GM21515 (cell line): ENCODE measurements around the gene ITGB8.
A peak's percentile ranks its signal among the peaks of the same experiment; 100 is the strongest.
"Not testable (repeated sequence)": the region's sequence is repeated elsewhere in the genome, so short reads cannot be mapped to it uniquely, and the experiment has no call there.

Experiments
- ATAC-seq: cut with Tn5 transposase; IDR thresholded peaks from one replicate; pipeline ENCODE4 v1.9.1; 2021; ENCODE audit not compliant: unreplicated experiment

ITGB8 gene

DNA sequence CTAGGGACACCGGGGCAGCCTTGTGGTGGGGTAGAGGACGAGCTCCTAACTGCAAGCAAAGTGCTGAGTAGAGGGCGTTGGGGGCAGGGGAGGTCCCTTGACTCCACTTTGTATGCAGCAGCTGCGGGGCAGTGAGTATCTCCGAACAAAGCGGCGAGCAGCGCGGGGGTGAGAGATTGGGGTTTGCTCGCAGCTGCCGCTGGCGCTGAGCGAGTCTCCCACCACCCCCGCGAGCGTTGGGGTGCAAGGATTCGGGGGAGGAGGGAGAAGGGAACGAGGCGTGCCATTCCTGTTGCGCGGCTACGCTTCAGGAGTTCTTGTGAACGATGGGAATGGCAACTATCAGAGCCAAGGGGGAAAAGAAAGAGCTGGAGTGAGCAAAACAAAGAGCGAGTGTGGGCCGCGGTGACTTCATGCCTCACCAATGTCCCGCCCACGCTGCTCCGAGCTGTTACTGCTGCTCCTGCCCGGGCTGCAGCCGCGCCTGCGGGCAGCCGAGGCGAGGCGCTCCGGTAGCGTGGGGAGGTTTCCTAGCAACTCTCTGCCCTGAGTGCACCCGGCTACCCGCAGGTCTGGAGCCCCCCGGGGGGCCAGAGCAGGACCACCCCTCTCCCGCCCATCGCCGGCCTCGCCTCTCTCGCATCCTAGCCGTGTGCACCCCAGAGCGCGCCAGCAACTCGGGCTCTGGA is at the start of gene ITGB8:
TSS of gene ITGB8 (plus strand) at position 662 of the 689 bp plus-strand sequence. CDS start 907 bp downstream, outside the sequence.
- ATAC-seq: peak; percentile 70

DNA sequence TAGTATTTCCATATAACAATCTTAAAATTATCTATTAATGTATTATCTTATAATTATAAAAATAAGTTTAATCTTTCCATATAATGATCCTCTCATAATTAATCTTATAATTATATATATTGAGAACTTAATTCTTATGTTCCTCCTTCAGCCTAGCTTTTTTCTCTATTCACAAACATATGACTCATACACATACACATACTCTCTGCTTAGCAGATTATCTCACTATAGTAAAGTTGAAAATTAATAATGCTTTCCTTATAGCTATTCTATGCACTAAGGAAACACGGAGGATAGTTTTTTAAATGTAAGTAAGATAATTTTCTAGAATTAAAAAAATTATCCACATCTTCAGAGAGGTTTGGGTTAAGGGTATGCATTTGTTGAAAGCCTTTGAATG is 47.7 kb upstream of the ITGB8 start:
- no peak for ATAC-seq

DNA sequence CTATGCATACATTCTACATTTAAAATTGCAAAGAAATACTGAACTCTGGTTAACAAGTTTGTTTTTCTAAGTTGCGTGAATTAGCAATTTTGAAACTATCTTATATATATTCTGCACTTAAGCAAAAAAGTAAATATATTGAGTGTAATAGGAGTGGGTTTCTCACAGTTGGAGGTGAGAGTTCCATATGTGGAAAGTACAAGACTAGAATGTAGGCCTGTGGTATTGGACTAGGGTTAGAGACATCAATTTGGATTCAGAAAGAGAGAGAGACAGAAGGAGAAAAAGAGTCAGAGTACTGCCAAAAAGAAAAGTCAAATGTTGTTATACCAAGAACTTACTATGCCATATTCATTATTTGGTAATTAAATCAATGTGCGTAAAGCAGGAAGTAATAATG is 47.3 kb upstream of the ITGB8 start:
- ATAC-seq: no peak

DNA sequence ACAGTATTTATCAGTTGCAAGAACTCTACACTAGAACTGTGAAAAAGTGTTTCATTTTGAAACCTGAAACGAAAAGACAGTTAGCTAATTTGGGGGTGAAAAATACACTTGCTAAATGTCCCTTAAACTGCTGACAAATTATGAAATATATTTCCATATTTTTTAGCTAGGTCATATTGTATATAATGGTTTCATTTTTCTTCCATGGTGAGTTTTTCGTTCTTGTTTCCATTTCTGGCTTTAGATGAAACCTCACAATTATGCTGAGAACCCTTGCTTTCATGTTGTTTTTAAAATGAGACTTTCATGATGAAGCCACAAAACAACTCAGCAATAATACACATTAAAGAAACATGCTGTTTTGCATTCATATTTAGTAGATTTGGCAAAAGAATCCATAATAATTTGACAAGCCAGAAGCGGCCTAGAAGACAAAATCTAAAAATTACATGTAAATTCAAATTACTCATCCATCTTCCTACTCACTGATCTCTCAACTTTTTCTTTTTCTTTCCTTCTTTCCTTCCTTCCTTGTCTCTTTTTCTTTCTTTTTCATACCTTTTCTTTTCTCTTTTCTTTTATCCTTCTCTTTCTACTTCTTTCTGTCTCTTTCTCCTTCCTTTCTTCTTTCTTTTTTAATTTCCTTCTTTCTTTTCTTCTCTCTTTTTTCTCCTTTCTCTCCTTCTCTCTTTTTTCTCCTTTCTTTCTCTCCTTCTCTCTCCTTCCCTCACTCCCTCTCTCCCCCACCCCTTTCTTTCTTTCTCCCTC is 46.5 kb upstream of the ITGB8 start:
- ATAC-seq: peak; percentile 67

DNA sequence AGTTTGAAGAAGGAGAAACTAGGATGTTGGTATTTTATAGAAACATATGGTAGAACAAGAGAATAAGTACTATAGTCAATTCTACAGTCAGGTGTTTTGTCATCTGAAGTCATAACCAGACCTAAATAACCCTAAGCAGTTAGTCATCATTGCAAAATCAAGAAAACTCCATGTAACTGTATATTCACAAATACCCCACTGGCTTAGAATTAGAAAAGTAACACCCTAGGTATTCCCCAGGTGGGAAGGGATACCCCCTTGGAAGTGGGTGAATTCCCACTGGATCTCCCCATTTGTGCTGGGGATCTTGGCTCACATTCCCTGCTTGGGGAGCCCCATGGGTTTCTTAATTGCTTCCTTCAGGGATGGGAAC is 45.9 kb upstream of the ITGB8 start:
- no peak for ATAC-seq

DNA sequence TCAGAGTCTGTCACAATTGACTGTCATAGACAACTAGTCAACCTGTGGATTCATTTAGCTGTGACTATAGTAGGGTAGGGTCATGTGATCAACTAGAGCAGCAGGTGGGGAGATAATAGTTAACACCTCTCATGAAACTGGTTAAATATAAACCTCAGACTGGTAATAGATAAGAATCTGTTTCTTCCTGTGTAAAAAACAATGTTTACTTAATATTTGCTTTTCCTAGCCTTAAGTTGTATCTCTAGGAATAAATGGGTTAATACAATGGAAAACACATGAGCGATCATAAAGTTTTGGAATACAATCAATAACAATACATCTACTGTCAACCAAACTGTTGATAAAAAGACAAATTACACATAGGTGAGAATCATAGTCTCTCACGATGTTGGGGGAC is 43.4 kb upstream of the ITGB8 start:
- no peak for ATAC-seq

- no peak for ATAC-seq
Measured at GRCh38 chr7:20288036-20288435, 42.7 kb upstream of the ITGB8 start.

DNA sequence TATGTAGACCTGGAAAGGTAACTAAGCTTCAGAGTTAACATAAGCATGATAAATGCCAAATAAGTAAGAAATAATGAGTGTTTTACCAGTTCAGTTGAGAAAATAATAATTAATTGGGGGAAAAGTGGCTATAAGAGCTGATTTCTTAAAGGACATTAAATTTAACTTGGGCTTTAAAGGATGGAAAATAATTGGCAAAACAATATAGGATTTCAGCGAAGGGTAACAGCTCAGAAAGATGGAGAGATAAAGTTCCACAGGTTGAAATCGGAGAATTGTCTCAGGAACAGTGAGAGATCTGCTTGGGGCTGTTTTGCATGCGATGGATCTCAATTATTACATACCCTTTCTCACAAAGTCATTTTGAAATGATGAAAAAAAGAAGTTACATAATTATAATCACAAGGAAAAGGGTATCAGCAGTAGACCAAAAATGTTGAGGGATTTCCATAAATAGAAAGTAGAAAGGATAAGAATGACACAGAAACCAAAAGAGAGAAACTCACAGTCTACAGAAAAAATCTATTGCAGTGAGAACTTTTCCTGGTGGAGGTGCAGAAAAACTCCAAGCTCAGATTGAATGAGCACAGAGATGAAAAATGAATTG is 40.1 kb upstream of the ITGB8 start:
- no peak for ATAC-seq

- ATAC-seq: no peak
Measured at GRCh38 chr7:20293336-20293735, 37.4 kb upstream of the ITGB8 start.

GRCh38 chr7:20296444-20296843 is 34.3 kb upstream of the ITGB8 start:
- ATAC-seq: no peak

DNA sequence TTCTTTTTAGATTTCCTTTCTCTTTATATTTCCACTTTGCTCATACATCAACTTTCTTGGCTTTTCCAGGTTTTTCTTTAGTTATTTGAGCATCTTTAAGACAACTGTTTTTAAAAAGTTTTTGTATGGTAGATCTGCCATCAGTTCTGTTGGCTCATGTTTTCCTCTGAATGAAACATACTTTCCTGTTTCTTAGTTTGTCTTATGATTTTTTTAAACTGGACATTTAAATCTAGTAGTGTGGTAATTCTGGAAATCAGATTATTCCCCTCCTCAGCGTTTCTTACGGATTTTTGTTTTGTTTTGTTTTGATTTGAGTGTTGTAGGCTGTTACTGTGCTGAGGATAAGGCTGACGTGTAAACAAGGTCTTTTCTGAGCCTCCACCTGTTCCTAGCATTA is 33.8 kb upstream of the ITGB8 start:
- ATAC-seq: no peak

GRCh38 chr7:20298486-20298901 is 32.2 kb upstream of the ITGB8 start:
- no peak for ATAC-seq

GRCh38 chr7:20299145-20299544 is 31.6 kb upstream of the ITGB8 start:
- ATAC-seq: no peak

DNA sequence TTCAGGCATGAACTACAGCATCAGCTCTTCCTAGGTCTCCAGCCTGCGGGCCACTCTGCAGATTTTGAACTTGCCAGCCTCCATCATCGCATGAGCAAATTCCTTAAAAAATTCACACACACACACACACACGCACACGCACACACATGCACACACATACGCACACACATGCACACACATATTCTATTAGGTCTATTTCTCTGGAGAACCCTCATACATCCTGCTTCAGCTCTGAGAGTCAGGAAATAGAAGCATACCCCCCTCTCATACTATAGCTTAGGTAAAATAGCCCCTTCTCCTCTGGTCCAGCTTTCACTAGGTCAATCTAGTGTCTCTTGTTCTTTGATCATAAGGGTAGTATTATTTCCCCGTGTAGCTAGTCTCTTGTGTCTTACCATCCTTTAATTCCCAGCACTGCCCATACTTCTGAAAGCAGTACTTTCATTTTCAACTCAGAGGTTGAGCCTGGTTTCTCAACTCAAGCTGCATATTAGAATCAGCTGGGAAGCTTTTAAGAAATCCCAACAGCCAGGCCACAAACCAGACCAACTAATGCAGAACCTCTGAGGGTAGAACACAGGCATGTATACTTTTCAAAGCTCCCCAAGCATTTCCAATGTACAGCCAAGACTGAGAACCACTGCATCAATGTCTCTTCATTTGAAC is 30.9 kb upstream of the ITGB8 start:
- peak; percentile 76 for ATAC-seq

DNA sequence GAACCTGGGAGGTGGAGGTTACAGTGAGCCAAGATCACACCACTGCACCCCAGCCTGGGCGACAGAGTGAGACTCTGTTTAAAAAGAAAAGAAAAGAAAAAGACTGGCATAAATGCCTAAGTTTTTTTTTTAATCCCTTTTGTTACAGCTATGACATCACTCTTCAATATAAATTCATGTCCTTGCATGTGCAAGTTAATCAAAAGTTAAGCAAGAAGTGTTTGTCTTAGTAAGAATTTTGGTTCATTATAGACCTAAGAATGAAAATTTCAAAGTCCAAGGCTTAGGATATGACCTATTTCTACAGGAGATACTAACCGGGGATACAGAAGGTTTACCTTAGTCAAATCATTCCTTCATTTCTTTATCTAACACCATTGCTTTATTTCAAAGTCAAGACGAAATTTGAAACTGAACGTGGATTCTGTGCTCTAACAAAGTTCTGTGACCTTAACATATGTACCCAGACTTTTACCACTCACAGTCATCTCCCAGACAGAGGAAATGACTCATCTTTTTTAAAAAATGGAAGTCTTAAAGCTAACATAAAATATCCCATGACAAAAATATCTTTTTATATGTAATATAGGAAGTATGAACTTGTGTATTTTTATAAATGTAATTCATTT is 29.3 kb upstream of the ITGB8 start:
- ATAC-seq: no peak

GRCh38 chr7:20302300-20302699 is 28.4 kb upstream of the ITGB8 start:
- not testable (repeated sequence) for ATAC-seq

GRCh38 chr7:20302891-20303290 is 27.8 kb upstream of the ITGB8 start:
- no peak for ATAC-seq

- ATAC-seq: no peak
Measured at GRCh38 chr7:20304366-20304765, 26.3 kb upstream of the ITGB8 start.

DNA sequence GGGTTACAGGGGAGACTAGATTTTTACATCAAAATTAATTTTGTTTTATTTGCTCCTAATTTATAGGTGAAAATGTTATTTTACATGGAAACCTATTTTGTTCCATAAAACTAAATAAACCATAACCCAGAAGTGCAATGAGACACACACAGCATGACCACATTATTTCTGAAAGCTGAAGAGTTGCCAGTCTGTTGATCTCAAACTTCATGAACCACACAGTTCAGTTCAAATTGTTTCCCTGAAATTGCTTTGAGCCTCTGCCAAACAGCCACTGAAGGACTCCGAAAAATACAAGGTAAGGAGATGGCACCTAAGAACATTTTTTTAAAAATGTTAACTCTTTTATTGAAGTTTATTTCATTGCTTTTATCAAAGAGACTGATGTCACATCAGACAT is 25.0 kb upstream of the ITGB8 start:
- ATAC-seq: no peak

- no peak for ATAC-seq
Measured at GRCh38 chr7:20306180-20306946, 24.3 kb upstream of the ITGB8 start.
